Coronary artery (tissue), 2 donors: ENCODE results near the gene RPS6KA2.

Experiments used
- DNase-seq: peaks from one replicate; pipeline ENCODE4 v3.0.0-alpha.2; 2017; ENCODE audit warnings: low spot score
- H3K27ac ChIP-seq, 2 donors: fragments of 200-600 bp; sonication (generic); one replicate each; pipeline ENCODE4 v1.5.1; 2016 to 2019
- H3K4me3 ChIP-seq: fragments of 200-600 bp; sonication (generic); 2 replicates; pipeline ENCODE4 v1.5.1; 2016; ENCODE audit warnings: mild to moderate bottlenecking, moderate library complexity
- TF ChIP-seq, protein P1 (sequence below): fragments of 200-600 bp; sonication (generic); IDR thresholded peaks from one replicate; pipeline ENCODE4 v1.5.1; 2019; ENCODE audit warnings: antibody characterized with exemption

The RPS6KA2 gene

GRCh38 chr6:166488701-166489100 lies 138.3 kb downstream of the RPS6KA2 start:
- DNase-seq: no peak
- no peak overlapping the region for H3K4me3 ChIP-seq
- peak overlapping the region in 1 of 2 donors; percentile 39 for H3K27ac ChIP-seq

GRCh38 chr6:166488076-166488685 lies 138.9 kb downstream of the RPS6KA2 start:
- no peak overlapping the region for H3K4me3 ChIP-seq
- peak overlapping the region in 1 of 2 donors; percentile 39 for H3K27ac ChIP-seq
- DNase-seq: no peak
- TF ChIP-seq, protein P1, sequence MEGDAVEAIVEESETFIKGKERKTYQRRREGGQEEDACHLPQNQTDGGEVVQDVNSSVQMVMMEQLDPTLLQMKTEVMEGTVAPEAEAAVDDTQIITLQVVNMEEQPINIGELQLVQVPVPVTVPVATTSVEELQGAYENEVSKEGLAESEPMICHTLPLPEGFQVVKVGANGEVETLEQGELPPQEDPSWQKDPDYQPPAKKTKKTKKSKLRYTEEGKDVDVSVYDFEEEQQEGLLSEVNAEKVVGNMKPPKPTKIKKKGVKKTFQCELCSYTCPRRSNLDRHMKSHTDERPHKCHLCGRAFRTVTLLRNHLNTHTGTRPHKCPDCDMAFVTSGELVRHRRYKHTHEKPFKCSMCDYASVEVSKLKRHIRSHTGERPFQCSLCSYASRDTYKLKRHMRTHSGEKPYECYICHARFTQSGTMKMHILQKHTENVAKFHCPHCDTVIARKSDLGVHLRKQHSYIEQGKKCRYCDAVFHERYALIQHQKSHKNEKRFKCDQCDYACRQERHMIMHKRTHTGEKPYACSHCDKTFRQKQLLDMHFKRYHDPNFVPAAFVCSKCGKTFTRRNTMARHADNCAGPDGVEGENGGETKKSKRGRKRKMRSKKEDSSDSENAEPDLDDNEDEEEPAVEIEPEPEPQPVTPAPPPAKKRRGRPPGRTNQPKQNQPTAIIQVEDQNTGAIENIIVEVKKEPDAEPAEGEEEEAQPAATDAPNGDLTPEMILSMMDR: no peak

More at GRCh38 chr6:166488701-166489100, 138.3 kb downstream of the RPS6KA2 start:
- TF ChIP-seq, protein P1: no peak

DNA sequence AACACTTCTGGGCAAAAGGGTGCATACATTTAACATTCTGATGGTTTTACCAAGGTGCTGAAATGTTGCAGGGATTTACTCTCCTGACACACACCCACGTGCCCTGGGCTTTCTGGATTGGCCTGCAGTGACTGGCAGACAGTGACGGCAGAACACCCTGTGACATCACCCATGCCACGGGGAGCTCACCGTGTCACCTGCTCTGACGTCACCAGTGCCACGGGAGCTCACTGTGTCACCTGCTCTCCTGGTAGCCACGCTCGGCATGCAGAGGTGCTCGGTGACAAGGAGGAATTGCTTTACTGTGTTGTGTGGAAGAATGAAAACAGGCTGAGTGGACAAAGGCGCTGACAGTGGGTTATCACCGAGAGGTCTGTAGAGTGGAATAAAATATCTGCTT lies 139.9 kb downstream of the RPS6KA2 start:
- Histone ChIP-seq H3K27ac (no peak overlapping the region), H3K4me3 (no peak overlapping the region)
- TF ChIP-seq, protein P1: no peak
- no peak for DNase-seq

DNA sequence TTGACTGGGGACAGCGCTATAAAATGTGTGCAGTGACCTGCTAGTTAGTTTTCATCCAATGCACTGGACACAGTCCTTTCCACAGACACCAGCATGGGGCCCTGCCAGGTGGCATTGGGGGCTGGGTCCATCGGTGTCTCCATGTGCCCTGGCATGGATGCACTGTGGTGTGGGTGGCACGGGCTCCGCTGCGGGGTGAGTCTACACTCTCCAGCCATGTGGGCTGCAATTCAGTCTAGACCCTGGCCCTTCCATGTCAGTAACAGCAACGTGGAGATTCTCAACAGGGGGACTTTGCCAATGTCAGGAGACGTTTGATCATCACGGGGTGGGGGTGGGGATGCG lies 140.5 kb downstream of the RPS6KA2 start:
- DNase-seq: no peak
- TF ChIP-seq, protein P1: no peak
- Histone ChIP-seq H3K27ac (no peak overlapping the region), H3K4me3 (no peak overlapping the region)

- H3K4me3 ChIP-seq: no peak overlapping the region
- no peak overlapping the region for H3K27ac ChIP-seq
- DNase-seq: no peak
- TF ChIP-seq, protein P1: no peak
Measured at GRCh38 chr6:166485651-166486535, 141.2 kb downstream of the RPS6KA2 start.

- Histone ChIP-seq H3K4me3 (no peak overlapping the region), H3K27ac (no peak overlapping the region)
- DNase-seq: no peak
- TF ChIP-seq, protein P1: no peak
Measured at GRCh38 chr6:166484863-166485262, 142.2 kb downstream of the RPS6KA2 start.
